Peyer's patch (tissue), 4 donors: ENCODE measurements around the gene HES7. TPM values are rescaled to one million over a fixed set of nuclear protein-coding genes. Genes with fewer than 3 reads are reported as not detected.

Experiments used
- DNase-seq, 3 donors: peaks; one replicate each; pipeline ENCODE4 v3.0.0-alpha.2; 2017 to 2019
- H3K27ac ChIP-seq, 4 donors: fragments of 200-600 bp; sonication (generic); one replicate each; pipeline ENCODE4 v1.5.1; 2016 to 2019
- H3K27me3 ChIP-seq, 2 donors: fragments of 200-600 bp; sonication (generic); one replicate each; pipeline ENCODE4 v1.5.1; 2019
- H3K36me3 ChIP-seq, 3 donors: fragments of 200-600 bp; sonication (generic); one replicate each; pipeline ENCODE4 v1.5.1; 2016 to 2019
- H3K4me1 ChIP-seq, 4 donors: fragments of 200-600 bp; sonication (generic); one replicate each; pipeline ENCODE4 v1.5.1; 2016 to 2019
- H3K4me3 ChIP-seq, 4 donors: fragments of 200-600 bp; sonication (generic); 1 replicate in 3 of 4; 2 replicates in 1 of 4; pipeline ENCODE4 v1.5.1; 2016 to 2019; ENCODE audit warnings: mild to moderate bottlenecking in 1 of 4
- H3K9me3 ChIP-seq, 4 donors: fragments of 200-600 bp; sonication (generic); one replicate each; pipeline ENCODE4 v1.5.1; 2016 to 2019; ENCODE audit warnings: mild to moderate bottlenecking in 1 of 4
- POLR2A ChIP-seq, 2 donors: fragments of 450-650 bp; IDR thresholded peaks; one replicate each; pipeline ENCODE4 v1.5.1; 2017; ENCODE audit warnings: antibody characterized with exemption in 2 of 2, mild to moderate bottlenecking in 2 of 2, moderate library complexity in 2 of 2
- total RNA-seq, 4 donors: library from RNA; depleted of rRNA; stranded (reverse); fragments of >200 nt; gene quantifications; one replicate each; pipeline ENCODE4 v1.1.0, GENCODE V29; 2016
- TF ChIP-seq, protein P1 (sequence below), 6 experiments: fragments of 450-650 bp in 4 of 6; fragments of 200-600 bp in 2 of 6; sonication (generic) in 1 of 6; IDR thresholded peaks; one replicate each; pipeline ENCODE4 v1.5.1; 2017 to 2019; ENCODE audit warnings: antibody characterized with exemption in 6 of 6, mild to moderate bottlenecking in 3 of 6, moderate library complexity in 1 of 6

HES7 gene
- total RNA-seq, 4 donors from 2014 or later: not detected

DNA sequence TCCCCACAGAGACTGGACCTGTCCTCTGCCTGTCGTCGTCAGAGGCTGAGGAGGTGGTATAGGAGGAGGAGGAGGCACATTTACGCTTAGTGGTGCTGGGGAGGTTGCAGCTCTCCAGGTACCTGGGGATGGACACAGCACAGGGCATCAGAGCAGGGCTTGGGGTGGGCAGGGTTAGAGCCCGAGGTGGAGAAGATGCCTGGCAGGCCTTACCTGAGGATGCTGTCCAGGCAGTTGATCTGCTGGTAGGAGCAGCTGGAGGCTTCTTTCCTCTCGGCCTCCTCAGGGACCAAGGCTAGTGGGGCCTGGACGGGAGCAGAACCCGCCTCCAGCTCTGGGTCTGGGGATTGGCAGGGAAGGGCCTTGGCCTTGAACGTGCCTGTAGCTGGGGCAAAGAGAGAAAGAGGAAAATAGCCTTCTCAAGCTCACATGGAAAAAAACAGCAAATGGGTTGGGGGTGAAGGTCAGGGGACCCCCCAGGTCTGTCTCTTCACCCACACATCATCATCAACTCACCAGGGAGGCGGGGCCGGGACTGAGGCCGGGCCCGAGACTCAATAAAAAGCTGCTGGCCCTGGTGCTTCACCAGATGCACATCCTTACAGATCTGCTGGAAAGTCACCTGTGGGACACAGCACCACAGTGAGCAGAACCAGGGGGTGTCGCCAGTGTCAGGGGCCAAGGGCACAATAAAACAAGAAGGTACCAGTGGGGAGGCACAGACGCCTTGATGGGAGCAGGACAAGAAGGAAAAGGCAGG, 22.7 kb upstream of the HES7 start:
- DNase-seq: no peak

GRCh38 chr17:8145811-8146210, 21.9 kb upstream of the HES7 start:
- Histone ChIP-seq H3K4me1 (peaks cover 0 to 14% (median 9%) of the 10 kb centered on the region in 4 donors), H3K27me3 (no peaks in the 10 kb centered on the region), H3K9me3 (no peaks in the 10 kb centered on the region), H3K36me3 (peaks cover 0 to 100% (median 9%) of the 10 kb centered on the region in 3 donors), H3K4me3 (no peak overlapping the region), H3K27ac (no peak overlapping the region)
- DNase-seq: no peak
- TF ChIP-seq, protein P1, sequence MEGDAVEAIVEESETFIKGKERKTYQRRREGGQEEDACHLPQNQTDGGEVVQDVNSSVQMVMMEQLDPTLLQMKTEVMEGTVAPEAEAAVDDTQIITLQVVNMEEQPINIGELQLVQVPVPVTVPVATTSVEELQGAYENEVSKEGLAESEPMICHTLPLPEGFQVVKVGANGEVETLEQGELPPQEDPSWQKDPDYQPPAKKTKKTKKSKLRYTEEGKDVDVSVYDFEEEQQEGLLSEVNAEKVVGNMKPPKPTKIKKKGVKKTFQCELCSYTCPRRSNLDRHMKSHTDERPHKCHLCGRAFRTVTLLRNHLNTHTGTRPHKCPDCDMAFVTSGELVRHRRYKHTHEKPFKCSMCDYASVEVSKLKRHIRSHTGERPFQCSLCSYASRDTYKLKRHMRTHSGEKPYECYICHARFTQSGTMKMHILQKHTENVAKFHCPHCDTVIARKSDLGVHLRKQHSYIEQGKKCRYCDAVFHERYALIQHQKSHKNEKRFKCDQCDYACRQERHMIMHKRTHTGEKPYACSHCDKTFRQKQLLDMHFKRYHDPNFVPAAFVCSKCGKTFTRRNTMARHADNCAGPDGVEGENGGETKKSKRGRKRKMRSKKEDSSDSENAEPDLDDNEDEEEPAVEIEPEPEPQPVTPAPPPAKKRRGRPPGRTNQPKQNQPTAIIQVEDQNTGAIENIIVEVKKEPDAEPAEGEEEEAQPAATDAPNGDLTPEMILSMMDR (IDR thresholded peaks at IDR 0.05): no peak
- TF ChIP-seq POLR2A (IDR thresholded peaks at IDR 0.05): no peak

More for the DNA sequence above, 22.7 kb upstream of the HES7 start:
- H3K27ac ChIP-seq: peak overlapping the region in 1 of 4 donors; percentile 10
- no peak for TF ChIP-seq POLR2A (IDR thresholded peaks at IDR 0.05)
- TF ChIP-seq, protein P1 (IDR thresholded peaks at IDR 0.05): no peak
- no peaks in the 10 kb centered on the region for H3K9me3 ChIP-seq
- H3K4me3 ChIP-seq: no peak overlapping the region
- H3K27me3 ChIP-seq: no peaks in the 10 kb centered on the region
- H3K4me1 ChIP-seq: peaks cover 0 to 16% (median 12%) of the 10 kb centered on the region in 4 donors
- H3K36me3 ChIP-seq: peaks cover 0 to 94% (median 9%) of the 10 kb centered on the region in 3 donors

DNA sequence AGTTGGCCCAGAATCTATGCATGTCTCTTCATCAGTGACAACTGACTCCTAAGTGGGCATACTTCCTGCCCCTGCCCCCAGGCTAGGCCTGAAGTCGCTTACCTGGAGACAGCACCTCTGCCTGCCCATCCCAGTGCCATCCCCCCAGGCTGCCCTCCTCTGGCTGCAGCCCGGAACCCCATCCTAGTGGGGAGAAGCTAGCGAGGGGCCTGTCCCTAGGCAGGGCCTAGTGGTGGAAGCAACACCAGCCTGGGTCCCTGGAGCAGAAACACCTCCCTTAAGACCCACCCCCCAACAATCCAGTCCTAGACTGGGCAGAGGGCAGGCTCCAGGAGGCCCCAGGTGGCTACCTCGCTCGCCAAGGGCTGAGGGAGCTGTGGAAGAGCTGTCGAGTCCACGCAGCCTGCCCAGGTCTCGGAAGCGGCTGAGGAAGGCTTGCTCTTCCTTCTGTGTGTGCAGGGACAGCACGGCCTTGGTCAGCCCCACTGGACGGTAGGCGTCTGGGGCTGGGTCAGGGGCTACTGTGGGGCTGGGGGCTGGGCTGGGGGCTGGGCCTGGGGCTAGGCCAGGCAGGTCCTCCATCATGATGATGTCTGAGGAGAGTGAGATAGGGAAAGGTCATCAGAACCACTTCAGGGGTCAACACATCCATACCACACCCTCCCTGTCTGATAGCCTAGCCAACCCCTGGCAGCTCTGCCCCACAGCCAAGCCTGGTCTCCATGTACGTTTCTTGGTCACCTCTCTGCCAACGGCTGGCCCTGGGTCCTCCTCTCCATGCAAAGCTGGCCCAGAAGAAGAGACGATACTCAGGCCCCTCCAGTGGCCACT, 20.7 kb upstream of the HES7 start:
- no peak for TF ChIP-seq POLR2A (IDR thresholded peaks at IDR 0.05)
- TF ChIP-seq, protein P1 (IDR thresholded peaks at IDR 0.05): no peak
- H3K27me3 ChIP-seq: no peaks in the 10 kb centered on the region
- H3K4me1 ChIP-seq: peaks cover 0 to 3% (median under 1%) of the 10 kb centered on the region in 4 donors
- H3K36me3 ChIP-seq: peaks cover 0 to 100% (median 9%) of the 10 kb centered on the region in 3 donors
- H3K4me3 ChIP-seq: no peak overlapping the region
- no peaks in the 10 kb centered on the region for H3K9me3 ChIP-seq
- no peak overlapping the region for H3K27ac ChIP-seq
- no peak for DNase-seq

- H3K4me1 ChIP-seq: peaks cover 0 to 10% (median 1%) of the 10 kb centered on the region in 4 donors
- TF ChIP-seq, protein P1 (IDR thresholded peaks at IDR 0.05): no peak
- no peak for TF ChIP-seq POLR2A (IDR thresholded peaks at IDR 0.05)
- H3K27me3 ChIP-seq: no peaks in the 10 kb centered on the region
Measured at GRCh38 chr17:8143581-8144400, 19.9 kb upstream of the HES7 start.

More at GRCh38 chr17:8143581-8144400, 19.9 kb upstream of the HES7 start:
- Histone ChIP-seq H3K27ac (peak overlapping the region in 1 of 4 donors; percentile 7), H3K9me3 (no peaks in the 10 kb centered on the region), H3K36me3 (peaks cover 0 to 96% (median 9%) of the 10 kb centered on the region in 3 donors), H3K4me3 (no peak overlapping the region)
- DNase-seq: peak in 1 of 3 donors; percentile 43
